Glutamatergic neuron (in vitro differentiated cells): ENCODE data around the gene KCTD5. TPM values are rescaled to one million over a fixed set of nuclear protein-coding genes. Genes with fewer than 3 reads are reported as not detected.

Source experiments
- DNase-seq: peaks from one replicate; pipeline ENCODE4 v3.0.0; 2022
- H3K27ac Mint-ChIP-seq: one replicate; pipeline ENCODE4 v1.8.0; 2020; ENCODE audit warnings: mild to moderate bottlenecking, mixed read lengths, inconsistent platforms; ENCODE audit not compliant: unreplicated experiment
- H3K27me3 Mint-ChIP-seq: one replicate; pipeline ENCODE4 v1.8.0; 2020; ENCODE audit warnings: mild to moderate bottlenecking, moderate library complexity, mixed read lengths, inconsistent platforms; ENCODE audit not compliant: unreplicated experiment
- H3K36me3 Mint-ChIP-seq: one replicate; pipeline ENCODE4 v1.8.0; 2020; ENCODE audit warnings: mild to moderate bottlenecking, mixed read lengths, inconsistent platforms; ENCODE audit not compliant: unreplicated experiment
- H3K4me1 Mint-ChIP-seq: one replicate; pipeline ENCODE4 v1.8.0; 2020; ENCODE audit warnings: mild to moderate bottlenecking, low read depth, mixed read lengths, inconsistent platforms; ENCODE audit not compliant: unreplicated experiment
- H3K4me3 Mint-ChIP-seq: one replicate; pipeline ENCODE4 v1.8.0; 2020; ENCODE audit warnings: mild to moderate bottlenecking, mixed read lengths, inconsistent platforms; ENCODE audit not compliant: unreplicated experiment
- H3K9me3 Mint-ChIP-seq: one replicate; pipeline ENCODE4 v1.8.0; 2020; ENCODE audit warnings: mild to moderate bottlenecking, moderate library complexity, mixed read lengths, inconsistent platforms; ENCODE audit not compliant: unreplicated experiment
- total RNA-seq: library from RNA; stranded (reverse); fragmentation: NEBNext Ultra II Directional; extraction: Animal tissue kit (Norgen Biotek cat#: 25700); gene quantifications from one replicate; pipeline ENCODE4 v1.2.1, GENCODE V29; 2021; ENCODE audit not compliant: unreplicated experiment
- TF ChIP-seq, protein P1 (sequence below): fragments of 200-600 bp; sonication (generic); IDR thresholded peaks from one replicate; pipeline ENCODE4 v1.5.0; 2021; ENCODE audit not compliant: partially characterized antibody, unreplicated experiment

The KCTD5 gene
- total RNA-seq, 1 donor from 2014 or later: 41.2 TPM

DNA sequence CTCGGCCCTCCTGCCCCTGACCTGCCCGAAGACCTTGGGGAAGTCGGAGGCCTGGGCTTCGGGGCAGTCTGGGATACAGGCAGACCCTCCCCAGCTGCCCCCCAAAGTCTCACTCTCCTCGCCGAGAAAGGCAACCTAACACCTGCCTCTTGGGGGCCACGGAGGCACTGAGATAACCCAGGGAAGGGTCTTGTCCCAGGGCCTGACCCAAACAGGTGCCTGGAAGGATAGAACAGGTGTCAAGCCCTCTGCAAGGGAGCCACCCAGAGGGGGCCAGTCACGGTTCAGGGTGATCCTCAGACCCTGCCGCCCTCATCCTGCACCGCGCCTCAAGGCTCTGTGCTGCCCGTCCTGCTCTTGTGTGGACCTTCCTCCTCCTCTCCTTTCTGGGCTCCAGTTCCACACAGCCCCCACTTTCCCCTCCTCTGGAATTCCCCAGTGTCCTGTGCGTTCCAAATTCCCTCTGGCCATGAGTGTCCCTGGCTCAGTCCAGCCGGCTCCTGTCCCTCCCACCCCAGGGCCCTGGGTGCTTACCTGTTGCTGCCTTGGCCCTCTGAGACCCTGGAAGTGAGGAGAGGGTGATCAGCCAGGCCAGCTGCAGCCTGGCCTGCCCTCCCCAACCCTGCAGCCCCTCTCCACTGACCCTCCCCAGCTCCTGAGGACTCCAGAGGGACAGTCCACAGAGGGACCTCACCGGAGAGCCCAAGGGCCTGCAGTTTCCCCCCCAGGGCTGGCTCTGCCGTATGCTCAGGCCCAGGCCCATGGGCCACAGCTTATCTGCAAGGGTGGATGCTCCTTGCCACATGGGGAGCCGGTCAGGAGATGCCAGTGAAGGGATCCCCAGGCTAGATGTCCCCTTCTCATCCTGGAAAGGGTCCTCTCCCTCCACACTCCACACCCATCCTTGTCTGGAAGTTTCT, 33.9 kb downstream of the KCTD5 start:
- TF ChIP-seq, protein P1, sequence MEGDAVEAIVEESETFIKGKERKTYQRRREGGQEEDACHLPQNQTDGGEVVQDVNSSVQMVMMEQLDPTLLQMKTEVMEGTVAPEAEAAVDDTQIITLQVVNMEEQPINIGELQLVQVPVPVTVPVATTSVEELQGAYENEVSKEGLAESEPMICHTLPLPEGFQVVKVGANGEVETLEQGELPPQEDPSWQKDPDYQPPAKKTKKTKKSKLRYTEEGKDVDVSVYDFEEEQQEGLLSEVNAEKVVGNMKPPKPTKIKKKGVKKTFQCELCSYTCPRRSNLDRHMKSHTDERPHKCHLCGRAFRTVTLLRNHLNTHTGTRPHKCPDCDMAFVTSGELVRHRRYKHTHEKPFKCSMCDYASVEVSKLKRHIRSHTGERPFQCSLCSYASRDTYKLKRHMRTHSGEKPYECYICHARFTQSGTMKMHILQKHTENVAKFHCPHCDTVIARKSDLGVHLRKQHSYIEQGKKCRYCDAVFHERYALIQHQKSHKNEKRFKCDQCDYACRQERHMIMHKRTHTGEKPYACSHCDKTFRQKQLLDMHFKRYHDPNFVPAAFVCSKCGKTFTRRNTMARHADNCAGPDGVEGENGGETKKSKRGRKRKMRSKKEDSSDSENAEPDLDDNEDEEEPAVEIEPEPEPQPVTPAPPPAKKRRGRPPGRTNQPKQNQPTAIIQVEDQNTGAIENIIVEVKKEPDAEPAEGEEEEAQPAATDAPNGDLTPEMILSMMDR: no peak
- no peaks in the 10 kb centered on the region for H3K4me1 Mint-ChIP-seq
- no peaks in the 10 kb centered on the region for H3K36me3 Mint-ChIP-seq
- H3K4me3 Mint-ChIP-seq: no peak overlapping the region
- no peak overlapping the region for H3K27ac Mint-ChIP-seq
- no peak for DNase-seq
- H3K27me3 Mint-ChIP-seq: peaks cover 11% of the 10 kb centered on the region
- H3K9me3 Mint-ChIP-seq: peaks cover 2% of the 10 kb centered on the region

DNA sequence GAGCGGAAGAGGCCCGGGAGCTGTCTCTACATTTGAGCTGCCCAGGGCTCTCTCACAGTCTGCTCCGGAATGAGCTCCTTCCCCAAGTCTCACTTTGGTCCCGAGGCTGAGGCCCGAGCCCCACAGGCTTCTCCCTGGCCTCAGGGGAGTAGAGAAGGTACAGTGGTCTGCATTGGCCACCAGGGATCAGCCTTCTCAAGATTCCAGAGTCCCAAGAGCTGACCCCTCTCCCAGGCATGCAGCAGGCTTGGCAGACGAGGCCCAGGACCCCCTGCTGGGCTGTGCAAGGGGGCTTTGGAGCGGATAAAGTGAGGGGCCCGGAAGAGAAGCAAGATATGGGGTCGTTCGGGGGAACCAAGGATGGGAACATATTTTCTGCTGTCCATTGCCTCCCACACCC, 34.6 kb downstream of the KCTD5 start:
- peaks cover 2% of the 10 kb centered on the region for H3K9me3 Mint-ChIP-seq
- no peak for DNase-seq
- no peaks in the 10 kb centered on the region for H3K36me3 Mint-ChIP-seq
- TF ChIP-seq, protein P1: no peak
- no peaks in the 10 kb centered on the region for H3K4me1 Mint-ChIP-seq
- H3K27me3 Mint-ChIP-seq: peaks cover 9% of the 10 kb centered on the region
- H3K27ac Mint-ChIP-seq: no peak overlapping the region
- no peak overlapping the region for H3K4me3 Mint-ChIP-seq

DNA sequence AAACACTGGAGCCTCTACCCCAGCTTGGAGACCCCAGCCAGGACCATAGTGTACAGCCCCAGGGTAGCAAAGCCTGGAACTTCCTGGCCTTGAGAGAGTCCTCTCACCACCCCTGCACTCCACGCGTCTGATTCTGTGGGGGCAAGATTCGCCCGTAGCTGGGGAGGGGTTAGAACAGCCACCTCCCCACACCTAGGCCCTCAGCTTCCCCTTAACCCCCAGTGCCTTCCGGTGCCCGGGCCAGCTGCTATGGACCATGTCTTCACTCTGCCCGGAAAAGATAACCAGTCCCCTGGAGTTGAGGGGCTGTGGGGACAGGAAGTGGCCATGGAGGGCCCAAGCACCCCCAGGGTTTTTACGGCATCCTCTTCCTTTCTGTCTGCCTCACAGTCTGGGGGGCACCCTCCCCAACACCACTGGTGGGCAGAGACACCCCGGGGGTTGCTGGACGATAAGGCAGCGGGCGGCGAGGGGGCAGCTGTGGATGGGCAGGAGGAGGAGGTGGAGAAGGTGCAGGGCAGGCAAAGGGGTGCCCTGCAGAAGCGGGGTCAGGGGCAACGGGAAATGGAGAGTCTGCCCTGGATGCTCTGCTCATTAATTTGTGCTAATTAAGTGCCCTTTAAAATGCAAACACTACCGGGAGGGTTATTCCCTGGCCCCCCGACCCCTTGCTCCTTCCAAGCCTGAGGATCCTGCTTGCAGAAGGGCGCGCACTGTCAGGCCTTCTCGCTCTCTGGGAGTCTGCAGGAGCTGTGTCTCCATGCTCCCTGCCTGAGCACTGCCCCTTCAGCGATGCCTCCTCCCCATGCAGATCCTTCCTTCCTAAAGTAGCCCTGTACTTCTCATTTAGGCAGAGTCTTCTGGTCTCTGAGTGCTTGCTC, 35.3 kb downstream of the KCTD5 start:
- Mint-ChIP-seq H3K36me3 (no peaks in the 10 kb centered on the region), H3K27ac (no peak overlapping the region), H3K4me1 (no peaks in the 10 kb centered on the region), H3K4me3 (no peak overlapping the region), H3K9me3 (peaks cover 2% of the 10 kb centered on the region), H3K27me3 (peaks cover 9% of the 10 kb centered on the region)
- no peak for DNase-seq
- TF ChIP-seq, protein P1: no peak

DNA sequence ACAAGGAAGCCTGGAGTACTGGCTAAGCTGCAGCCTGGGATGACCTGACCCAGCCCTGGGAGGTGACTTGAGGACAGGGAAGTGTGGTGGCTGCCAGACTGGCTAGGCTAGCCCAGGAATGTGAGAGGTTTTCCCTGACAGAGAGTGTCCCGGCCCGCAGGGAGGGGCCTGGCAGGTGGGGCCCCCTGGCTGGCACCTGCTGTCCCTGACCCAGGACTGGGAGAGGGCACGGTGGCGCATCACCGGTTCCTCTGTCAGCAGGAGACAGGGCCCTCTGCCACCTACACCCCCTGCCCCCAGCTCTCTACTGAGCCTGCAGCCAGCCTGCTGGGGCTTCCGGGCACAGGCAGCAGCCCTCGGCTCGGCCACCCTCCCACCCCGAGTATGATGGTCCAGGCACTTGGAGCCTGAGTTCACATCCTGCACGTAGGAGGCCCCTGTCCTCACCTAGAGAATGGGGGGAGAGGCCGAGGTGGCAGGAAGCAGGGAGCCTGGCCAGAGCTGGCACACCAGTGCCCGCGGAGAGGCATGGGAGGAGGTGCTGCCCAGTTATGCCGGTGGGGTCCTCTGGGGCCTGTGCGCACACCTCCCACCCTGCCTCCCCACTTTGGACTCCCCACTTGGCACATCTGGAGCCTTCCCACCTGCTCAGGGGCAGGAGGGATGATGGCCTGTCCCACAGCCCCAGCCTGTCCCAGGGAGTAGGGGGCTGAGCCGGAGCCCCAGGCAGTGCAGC, 37.2 kb downstream of the KCTD5 start:
- no peaks in the 10 kb centered on the region for H3K36me3 Mint-ChIP-seq
- no peak for DNase-seq
- H3K9me3 Mint-ChIP-seq: peaks cover 4% of the 10 kb centered on the region
- peaks cover 4% of the 10 kb centered on the region for H3K4me1 Mint-ChIP-seq
- H3K4me3 Mint-ChIP-seq: peak overlapping the region; percentile 52
- H3K27ac Mint-ChIP-seq: no peak overlapping the region
- peaks cover 7% of the 10 kb centered on the region for H3K27me3 Mint-ChIP-seq
- TF ChIP-seq, protein P1: no peak
